Esophagus (tissue), 2 donors: Measurements from ENCODE around the gene FBN2. TPM values are rescaled to one million over a fixed set of nuclear protein-coding genes. Genes with fewer than 3 reads are reported as not detected.

Experiments used
- H3K27ac ChIP-seq, 2 donors: one replicate each; pipeline ENCODE4 v1.5.1; 2013; ENCODE audit warnings: low read depth in 2 of 2, mild to moderate bottlenecking in 2 of 2, inconsistent platforms in 1 of 2, low read length in 1 of 2, moderate library complexity in 1 of 2
- H3K27me3 ChIP-seq, 2 donors: one replicate each; pipeline ENCODE4 v1.6.1; 2013; ENCODE audit warnings: low read length in 2 of 2, control low read depth in 1 of 2, mild to moderate bottlenecking in 1 of 2; ENCODE audit not compliant: insufficient read depth in 2 of 2, control insufficient read depth in 1 of 2
- H3K36me3 ChIP-seq, 2 donors: one replicate each; pipeline ENCODE4 v1.6.1; 2013; ENCODE audit warnings: low read length in 1 of 2; ENCODE audit not compliant: control insufficient read depth in 2 of 2, insufficient read depth in 2 of 2
- H3K4me1 ChIP-seq, 2 donors: one replicate each; pipeline ENCODE4 v1.6.1; 2013; ENCODE audit warnings: low read length in 1 of 2; ENCODE audit not compliant: control insufficient read depth in 2 of 2, insufficient read depth in 2 of 2
- H3K4me3 ChIP-seq, 2 donors: one replicate each; pipeline ENCODE4 v1.5.1; 2013; ENCODE audit warnings: low read length in 2 of 2, mild to moderate bottlenecking in 2 of 2, low read depth in 1 of 2, moderate library complexity in 1 of 2
- H3K9me3 ChIP-seq, 2 donors: one replicate each; pipeline ENCODE4 v1.6.1; 2013; ENCODE audit warnings: mild to moderate bottlenecking in 2 of 2, low read depth in 1 of 2, low read length in 1 of 2, moderate library complexity in 1 of 2; ENCODE audit not compliant: control insufficient read depth in 2 of 2, insufficient read depth in 1 of 2
- WGBS, 2 donors: extraction: QIAGEN DNeasy Blood & Tissue Kit; methylation state at CpG; one replicate each; pipeline ENCODE4 v1.1.7; 2013; 5-methylcytosine and 5-hydroxymethylcytosine counted together
- polyA plus RNA-seq, 2 donors: library from polyadenylated mRNA; stranded (reverse); fragments of 200-250 nt; gene quantifications; one replicate each; pipeline ENCODE4 v1.2.3, GENCODE V29; 2013
- donor health status: healthy with polysubstance abuse.
- donor health status: Bipolar disorder and iron deficiency.

Gene FBN2
- polyA plus RNA-seq, 2 donors, result 0.09 to 0.14 TPM

DNA sequence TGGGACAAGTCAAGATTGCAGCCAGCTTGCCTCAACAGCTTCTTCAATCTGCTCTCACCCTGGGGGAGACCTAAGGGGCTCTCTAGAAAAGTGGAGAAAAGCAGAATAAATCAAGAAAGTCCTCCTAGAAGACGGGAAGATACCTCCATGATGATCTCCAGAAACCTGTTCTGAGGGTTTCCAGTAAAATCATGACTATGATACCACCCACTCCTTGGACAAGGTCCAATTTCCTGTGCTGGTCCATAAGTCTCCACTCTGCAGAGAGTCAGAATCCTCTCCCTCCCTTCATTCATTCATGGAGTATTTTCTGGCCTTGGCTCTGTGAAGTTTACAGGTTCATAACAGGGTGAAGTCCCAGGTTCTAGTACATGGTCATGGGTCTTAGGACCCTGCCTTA lies 285.8 kb downstream of the FBN2 start:
- Histone ChIP-seq H3K4me3 (no peak overlapping the region), H3K27ac (no peak overlapping the region), H3K36me3 (no peaks in the 10 kb centered on the region), H3K9me3 (peaks cover 0 to 2% of the 10 kb centered on the region in 2 donors), H3K27me3 (no peaks in the 10 kb centered on the region), H3K4me1 (no peaks in the 10 kb centered on the region)
- 76 to 79% methylated on average over 1 of the region's 1 CpG for WGBS, 2 donors

DNA sequence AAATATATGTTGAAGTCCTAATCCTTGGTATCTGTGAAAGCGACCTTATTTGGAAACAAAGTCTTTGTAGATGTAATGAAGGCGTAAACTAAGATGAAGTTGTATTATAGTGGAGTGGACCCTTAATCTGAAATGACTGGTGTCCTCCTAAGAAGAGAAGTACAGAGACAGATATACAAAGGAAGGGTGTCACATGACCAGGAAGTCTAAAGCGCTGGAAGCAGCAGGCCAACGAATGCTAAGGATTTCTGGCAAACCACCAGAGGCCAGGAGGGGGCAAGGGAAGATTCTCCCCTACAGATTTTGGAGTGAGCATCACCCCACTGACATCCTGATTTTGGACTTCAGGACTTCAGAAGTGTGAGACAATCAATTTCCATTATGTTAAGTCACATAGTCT lies 292.1 kb downstream of the FBN2 start:
- no peak overlapping the region for H3K4me3 ChIP-seq

GRCh38 chr5:128243958-128244582 lies 294.0 kb downstream of the FBN2 start:
- WGBS, 2 donors, result 76 to 86% methylated on average over 3 of the region's 3 CpGs
- H3K36me3 ChIP-seq, result no peaks in the 10 kb centered on the region
- H3K27me3 ChIP-seq, result no peaks in the 10 kb centered on the region
- peaks cover 0 to 2% of the 10 kb centered on the region in 2 donors for H3K9me3 ChIP-seq
- no peaks in the 10 kb centered on the region for H3K4me1 ChIP-seq
- no peak overlapping the region for H3K4me3 ChIP-seq
- H3K27ac ChIP-seq, result no peak overlapping the region

More for the DNA sequence above, 292.1 kb downstream of the FBN2 start:
- no peak overlapping the region for H3K27ac ChIP-seq
- H3K9me3 ChIP-seq, result peaks cover 0 to 2% of the 10 kb centered on the region in 2 donors
- H3K4me1 ChIP-seq, result no peaks in the 10 kb centered on the region
- H3K27me3 ChIP-seq, result no peaks in the 10 kb centered on the region
- no peaks in the 10 kb centered on the region for H3K36me3 ChIP-seq
- 87 to 93% methylated on average over 4 of the region's 4 CpGs for WGBS, 2 donors

- Histone ChIP-seq H3K4me3 (no peak overlapping the region), H3K27ac (no peak overlapping the region), H3K36me3 (no peaks in the 10 kb centered on the region), H3K9me3 (peaks cover 0 to 2% of the 10 kb centered on the region in 2 donors), H3K4me1 (peaks cover 0 to 2% of the 10 kb centered on the region in 2 donors), H3K27me3 (no peaks in the 10 kb centered on the region)
- WGBS, 2 donors, result 82 to 85% methylated on average over 2 of the region's 2 CpGs
These were observed 296.9 kb downstream of the FBN2 start for GRCh38 chr5:128241051-128241695.

- 31 to 48% methylated on average over 8 of the region's 8 CpGs for WGBS, 2 donors
- H3K27me3 ChIP-seq, result no peaks in the 10 kb centered on the region
- no peaks in the 10 kb centered on the region for H3K9me3 ChIP-seq
These were observed 300.5 kb downstream of the FBN2 start for GRCh38 chr5:128237546-128237945.

DNA sequence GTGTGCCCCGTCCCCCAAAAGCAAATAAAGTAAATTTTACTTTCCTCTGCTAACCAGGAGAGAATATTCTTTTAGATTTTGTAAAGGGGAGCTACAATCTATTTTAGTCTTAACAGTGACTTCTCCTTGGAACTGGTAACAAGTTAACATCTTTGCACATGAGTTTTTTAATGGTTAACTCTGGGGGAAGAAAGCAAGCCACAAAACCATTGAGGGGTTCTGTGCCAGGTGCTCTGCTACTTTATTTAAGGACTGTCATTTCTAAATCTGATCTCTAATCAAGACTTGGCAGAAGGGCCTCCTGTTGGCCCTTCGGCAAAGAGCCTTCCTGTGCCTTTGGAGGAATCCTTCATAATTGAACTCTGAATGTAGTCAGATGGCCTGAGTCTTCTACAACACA lies 301.0 kb downstream of the FBN2 start:
- 61 to 62% methylated on average over 2 of the region's 2 CpGs for WGBS, 2 donors
- Histone ChIP-seq H3K9me3 (no peaks in the 10 kb centered on the region), H3K4me1 (peaks cover 0 to 2% of the 10 kb centered on the region in 2 donors), H3K36me3 (no peaks in the 10 kb centered on the region), H3K27me3 (no peaks in the 10 kb centered on the region), H3K27ac (no peak overlapping the region), H3K4me3 (no peak overlapping the region)

More at GRCh38 chr5:128237546-128237945, 300.5 kb downstream of the FBN2 start:
- Histone ChIP-seq H3K27ac (no peak overlapping the region), H3K4me3 (no peak overlapping the region), H3K36me3 (no peaks in the 10 kb centered on the region), H3K4me1 (peaks cover 0 to 2% of the 10 kb centered on the region in 2 donors)

DNA sequence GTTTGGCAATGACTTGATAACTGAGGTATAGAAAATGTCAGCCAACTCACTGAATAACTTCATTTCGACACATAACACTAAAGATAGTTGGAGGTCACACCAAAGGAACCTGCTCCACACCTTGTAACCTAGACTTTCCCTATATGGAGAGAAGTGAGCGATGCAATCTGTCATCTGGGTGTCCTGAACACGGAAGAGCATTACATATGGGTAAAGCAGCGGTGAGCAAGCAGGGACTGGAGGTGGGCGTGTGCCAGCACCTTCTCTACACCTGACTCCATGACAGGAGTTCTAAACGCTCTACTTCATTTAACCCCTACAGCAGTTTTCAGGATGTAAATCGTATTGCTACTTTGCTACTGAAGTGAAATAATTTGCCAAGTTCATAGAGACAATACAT lies 301.7 kb downstream of the FBN2 start:
- Histone ChIP-seq H3K4me3 (no peak overlapping the region), H3K36me3 (no peaks in the 10 kb centered on the region), H3K27me3 (no peaks in the 10 kb centered on the region), H3K4me1 (peaks cover 0 to 2% of the 10 kb centered on the region in 2 donors), H3K9me3 (no peaks in the 10 kb centered on the region), H3K27ac (no peak overlapping the region)
- WGBS, 2 donors, result 56% methylated on average over 7 of the region's 7 CpGs

GRCh38 chr5:128234928-128235641 lies 303.0 kb downstream of the FBN2 start:
- WGBS, 2 donors, result 90 to 96% methylated on average over 7 of the region's 7 CpGs
- Histone ChIP-seq H3K4me1 (peaks cover 0 to 2% of the 10 kb centered on the region in 2 donors), H3K36me3 (no peaks in the 10 kb centered on the region), H3K27ac (no peak overlapping the region), H3K9me3 (no peaks in the 10 kb centered on the region), H3K27me3 (no peaks in the 10 kb centered on the region), H3K4me3 (no peak overlapping the region)

- 24 to 34% methylated on average over 3 of the region's 3 CpGs for WGBS, 2 donors
- Histone ChIP-seq H3K27ac (no peak overlapping the region), H3K27me3 (no peaks in the 10 kb centered on the region)
These were observed 309.5 kb downstream of the FBN2 start for GRCh38 chr5:128228521-128228920.

More at GRCh38 chr5:128228521-128228920, 309.5 kb downstream of the FBN2 start:
- peaks cover 0 to 2% of the 10 kb centered on the region in 2 donors for H3K4me1 ChIP-seq
- H3K4me3 ChIP-seq, result no peak overlapping the region
- no peaks in the 10 kb centered on the region for H3K36me3 ChIP-seq
- H3K9me3 ChIP-seq, result no peaks in the 10 kb centered on the region
